Measurements from ENCODE around the gene WASF3. TPM values are rescaled to one million over a fixed set of nuclear protein-coding genes. Genes with fewer than 3 reads are reported as not detected.

Gene WASF3
- total and polyA plus RNA-seq, 8 donors, result 3.6 to 9.3 (median 5.2) TPM

GRCh38 chr13:26621731-26622401 lies 64.4 kb downstream of the WASF3 start:
- H3K9me3 ChIP-seq, result no peaks in the 10 kb centered on the region
- H3K27ac ChIP-seq, result no peak overlapping the region
- intact Hi-C loops (cut with DNase I), result no loop called here
- ATAC-seq, result no peak
- H3K27me3 ChIP-seq, result no peaks in the 10 kb centered on the region
- DNase-seq, result no peak
- FAIRE-seq, result no peak
- no peaks in the 10 kb centered on the region for H3K4me1 ChIP-seq
- 85 to 87% methylated on average over 4 of the region's 4 CpGs for WGBS, 2 donors
- no peak overlapping the region for H3K4me3 ChIP-seq
- TF ChIP-seq CTCF (IDR thresholded peaks at IDR 0.05), result no peak
- no peaks in the 10 kb centered on the region for H3K36me3 ChIP-seq

- intact Hi-C loops (cut with DNase I), result no loop called here
- Histone ChIP-seq H3K9me3 (no peaks in the 10 kb centered on the region), H3K36me3 (no peaks in the 10 kb centered on the region), H3K4me1 (no peaks in the 10 kb centered on the region), H3K4me3 (no peak overlapping the region), H3K27ac (no peak overlapping the region), H3K27me3 (no peaks in the 10 kb centered on the region)
- 76 to 83% methylated on average over 3 of the region's 3 CpGs for WGBS, 2 donors
- DNase-seq (no peak), FAIRE-seq (no peak), ATAC-seq (peak in 1 of 4 donors; percentile 23)
- TF ChIP-seq CTCF (IDR thresholded peaks at IDR 0.05), result no peak
Observed at GRCh38 chr13:26623125-26623524, 65.6 kb downstream of the WASF3 start.

- no peaks in the 10 kb centered on the region for H3K27me3 ChIP-seq
- H3K27ac ChIP-seq, result no peak overlapping the region
- H3K4me3 ChIP-seq, result no peak overlapping the region
- no peaks in the 10 kb centered on the region for H3K9me3 ChIP-seq
- no peak for DNase-seq
- FAIRE-seq, result no peak
- no peaks in the 10 kb centered on the region for H3K4me1 ChIP-seq
- no peak for ATAC-seq
- TF ChIP-seq CTCF (IDR thresholded peaks at IDR 0.05), result no peak
- intact Hi-C loops (cut with DNase I), result no loop called here
- H3K36me3 ChIP-seq, result no peaks in the 10 kb centered on the region
- 97 to 98% methylated on average over 1 of the region's 1 CpG for WGBS, 2 donors
Observed at GRCh38 chr13:26624572-26624971, 67.1 kb downstream of the WASF3 start.

GRCh38 chr13:26626271-26626670 lies 68.8 kb downstream of the WASF3 start:
- no peaks in the 10 kb centered on the region for H3K36me3 ChIP-seq

More at GRCh38 chr13:26626271-26626670, 68.8 kb downstream of the WASF3 start:
- no peaks in the 10 kb centered on the region for H3K9me3 ChIP-seq
- no peaks in the 10 kb centered on the region for H3K27me3 ChIP-seq
- 96 to 99% methylated on average over 2 of the region's 2 CpGs for WGBS, 2 donors
- no peak for ATAC-seq
- TF ChIP-seq CTCF (IDR thresholded peaks at IDR 0.05), result no peak
- H3K4me3 ChIP-seq, result no peak overlapping the region
- intact Hi-C loops (cut with DNase I), result no loop called here
- DNase-seq, result no peak
- FAIRE-seq, result no peak
- no peaks in the 10 kb centered on the region for H3K4me1 ChIP-seq
- no peak overlapping the region for H3K27ac ChIP-seq

Measured in pancreas (tissue), 10 donors.